ENCODE data around the gene ZNF668.
"Not testable (repeated sequence)": the region's sequence is repeated elsewhere in the genome, so short reads cannot be mapped to it uniquely, and the experiment has no call there.

Gene ZNF668

DNA sequence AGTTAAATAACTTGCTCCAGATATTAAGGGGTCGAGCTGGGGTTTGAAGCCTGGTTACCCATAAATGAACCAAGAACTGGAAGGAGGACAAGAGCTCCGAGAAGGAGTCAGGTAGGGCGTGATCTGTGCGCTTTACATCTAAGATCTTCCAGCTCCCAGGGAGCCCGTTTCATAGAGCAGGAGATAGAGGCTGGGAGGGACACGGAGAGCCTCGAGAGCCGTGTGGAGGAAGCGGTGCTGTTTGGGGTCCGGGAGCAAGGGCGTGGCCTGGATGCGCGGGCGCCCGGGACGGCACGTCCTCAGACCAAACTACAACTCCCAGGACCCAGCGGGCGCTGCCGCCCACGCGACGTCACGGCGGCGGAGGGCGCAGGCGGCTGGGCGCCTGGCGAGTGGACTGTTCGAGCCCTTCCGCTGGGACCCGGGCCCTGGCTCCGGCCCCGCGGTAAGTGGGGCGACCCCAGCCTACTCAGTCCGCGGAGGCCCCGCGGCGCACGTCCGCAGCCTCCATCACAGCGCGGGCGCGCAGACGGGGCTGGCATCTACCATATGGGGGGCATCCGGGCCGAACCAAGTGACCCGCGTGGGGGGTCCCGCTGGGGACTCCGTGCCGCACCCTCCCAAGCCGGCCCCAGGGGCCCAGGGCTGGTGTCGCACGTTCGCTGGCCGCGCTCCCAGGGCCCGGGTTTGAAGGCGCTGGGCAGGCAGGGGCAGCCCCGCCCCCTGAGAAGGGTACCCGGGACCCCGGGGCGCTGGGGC, 34.2 kb upstream of the ZNF668 start, which contains the start of gene BCKDK:
BCKDK (plus strand) TSS at position 352 of the 759 bp plus-strand sequence. CDS start 838 bp downstream, outside the sequence.
- DNase-seq (ENCODE audit: low read depth) = peak; percentile 67
- TF ChIP-seq, protein P1, sequence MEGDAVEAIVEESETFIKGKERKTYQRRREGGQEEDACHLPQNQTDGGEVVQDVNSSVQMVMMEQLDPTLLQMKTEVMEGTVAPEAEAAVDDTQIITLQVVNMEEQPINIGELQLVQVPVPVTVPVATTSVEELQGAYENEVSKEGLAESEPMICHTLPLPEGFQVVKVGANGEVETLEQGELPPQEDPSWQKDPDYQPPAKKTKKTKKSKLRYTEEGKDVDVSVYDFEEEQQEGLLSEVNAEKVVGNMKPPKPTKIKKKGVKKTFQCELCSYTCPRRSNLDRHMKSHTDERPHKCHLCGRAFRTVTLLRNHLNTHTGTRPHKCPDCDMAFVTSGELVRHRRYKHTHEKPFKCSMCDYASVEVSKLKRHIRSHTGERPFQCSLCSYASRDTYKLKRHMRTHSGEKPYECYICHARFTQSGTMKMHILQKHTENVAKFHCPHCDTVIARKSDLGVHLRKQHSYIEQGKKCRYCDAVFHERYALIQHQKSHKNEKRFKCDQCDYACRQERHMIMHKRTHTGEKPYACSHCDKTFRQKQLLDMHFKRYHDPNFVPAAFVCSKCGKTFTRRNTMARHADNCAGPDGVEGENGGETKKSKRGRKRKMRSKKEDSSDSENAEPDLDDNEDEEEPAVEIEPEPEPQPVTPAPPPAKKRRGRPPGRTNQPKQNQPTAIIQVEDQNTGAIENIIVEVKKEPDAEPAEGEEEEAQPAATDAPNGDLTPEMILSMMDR (IDR thresholded peaks at IDR 0.05; ENCODE audit: low read length, missing control alignments) = no peak
- H3K4me3 ChIP-seq (replicated peaks; ENCODE audit: low read depth, low read length) = peak within 1 kb of the TSS; percentile 83

DNA sequence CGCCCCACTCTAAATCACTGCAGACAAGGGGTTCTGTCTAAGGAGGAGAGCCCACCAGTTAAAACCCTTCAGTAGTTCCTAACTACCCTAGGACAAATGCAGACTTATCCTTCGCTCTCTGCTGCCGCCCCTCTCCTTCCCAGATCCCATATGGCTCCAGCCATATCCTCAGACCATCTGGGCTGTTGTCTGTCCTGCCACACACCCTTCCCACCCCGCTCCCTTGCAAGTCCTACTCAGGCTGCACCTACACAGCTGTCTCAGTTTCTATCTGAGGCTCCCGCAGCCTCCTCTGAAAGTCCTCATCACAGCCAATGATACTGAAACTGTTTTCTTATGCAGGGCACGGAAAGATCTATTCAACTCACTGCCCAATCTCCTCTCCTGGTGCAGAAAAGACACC, 33.4 kb upstream of the ZNF668 start:
- H3K4me3 ChIP-seq (replicated peaks; ENCODE audit: low read depth, low read length) = no peak overlapping the region
- TF ChIP-seq, protein P1 (IDR thresholded peaks at IDR 0.05; ENCODE audit: low read length, missing control alignments) = no peak
- no peak for DNase-seq (ENCODE audit: low read depth)

DNA sequence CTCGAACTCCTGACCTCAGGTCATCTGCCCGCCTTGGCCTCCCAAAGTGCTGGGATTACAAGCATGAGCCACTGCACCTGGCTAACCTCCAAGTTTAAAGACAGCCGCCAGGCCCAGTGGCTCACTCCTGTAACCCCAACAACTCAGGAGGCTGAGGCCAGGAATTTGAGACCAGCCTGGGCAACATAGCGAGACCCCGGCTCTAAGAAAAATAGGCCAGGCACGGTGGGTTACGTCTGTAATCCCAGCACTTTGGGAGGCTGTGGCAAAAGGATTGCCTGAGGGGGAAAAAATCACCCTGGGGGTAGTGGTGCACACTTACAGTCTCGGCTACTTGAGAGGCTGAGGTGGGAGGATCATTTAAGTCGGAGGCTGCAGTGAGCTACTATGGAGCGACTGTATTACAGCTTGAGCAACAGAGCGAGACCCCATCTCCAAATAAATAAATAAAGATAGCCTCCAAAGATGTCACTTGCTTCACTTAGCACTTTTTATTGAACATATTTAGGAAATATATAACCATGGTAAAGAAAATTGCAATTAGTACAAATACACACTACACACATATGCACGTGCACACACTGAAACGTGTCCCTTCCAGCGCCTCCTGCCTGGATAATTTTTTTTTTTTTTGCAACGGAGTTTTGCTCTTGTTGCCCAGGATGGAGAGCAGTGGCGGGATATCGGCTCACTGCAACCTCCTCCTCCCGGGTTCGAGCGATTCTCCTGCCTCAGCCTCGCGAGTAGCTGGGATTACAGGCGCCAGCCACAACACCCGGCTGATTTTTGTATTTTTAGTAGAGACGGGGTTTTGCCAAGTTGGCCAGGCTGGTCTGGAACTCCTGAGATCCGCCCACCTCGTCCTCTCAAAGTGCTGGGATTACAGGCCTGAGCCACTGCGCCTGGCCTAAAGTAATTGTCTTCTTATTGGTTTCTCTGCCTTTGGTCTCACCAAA, 32.7 kb upstream of the ZNF668 start:
- TF ChIP-seq, protein P1 (IDR thresholded peaks at IDR 0.05; ENCODE audit: low read length, missing control alignments) = no peak
- H3K4me3 ChIP-seq (replicated peaks; ENCODE audit: low read depth, low read length) = no peak overlapping the region
- no peak for DNase-seq (ENCODE audit: low read depth)

DNA sequence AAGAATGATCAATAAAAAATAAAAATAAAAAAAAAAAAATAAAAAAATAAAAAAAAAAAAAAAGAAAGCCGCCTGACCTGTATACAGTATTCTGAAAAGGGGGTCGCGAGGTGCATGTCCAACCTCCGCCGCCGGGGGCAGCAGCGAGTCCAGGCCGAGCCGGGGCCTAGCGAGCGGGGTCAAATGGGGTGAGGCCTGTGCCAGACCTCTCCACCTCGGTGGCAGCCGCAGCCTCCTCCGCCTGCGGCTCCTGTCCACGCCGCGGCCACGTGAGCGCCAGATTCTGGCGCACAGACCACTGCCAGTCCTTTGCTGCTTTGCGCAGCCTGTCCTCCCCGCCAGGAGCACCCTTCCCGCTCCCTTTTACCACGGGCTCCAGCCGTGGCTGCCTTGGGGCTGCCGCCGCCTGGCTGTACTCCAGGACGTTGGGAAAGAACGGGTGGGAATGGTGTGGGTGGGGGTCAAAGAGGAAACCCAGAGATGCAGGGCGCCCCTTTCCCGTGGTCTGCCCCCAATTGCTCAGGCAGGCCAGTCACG, 31.7 kb upstream of the ZNF668 start:
- DNase-seq (ENCODE audit: low read depth) = peak; percentile 59
- H3K4me3 ChIP-seq (replicated peaks; ENCODE audit: low read depth, low read length) = no peak overlapping the region
- TF ChIP-seq, protein P1 (IDR thresholded peaks at IDR 0.05; ENCODE audit: low read length, missing control alignments) = peak; percentile 64

DNA sequence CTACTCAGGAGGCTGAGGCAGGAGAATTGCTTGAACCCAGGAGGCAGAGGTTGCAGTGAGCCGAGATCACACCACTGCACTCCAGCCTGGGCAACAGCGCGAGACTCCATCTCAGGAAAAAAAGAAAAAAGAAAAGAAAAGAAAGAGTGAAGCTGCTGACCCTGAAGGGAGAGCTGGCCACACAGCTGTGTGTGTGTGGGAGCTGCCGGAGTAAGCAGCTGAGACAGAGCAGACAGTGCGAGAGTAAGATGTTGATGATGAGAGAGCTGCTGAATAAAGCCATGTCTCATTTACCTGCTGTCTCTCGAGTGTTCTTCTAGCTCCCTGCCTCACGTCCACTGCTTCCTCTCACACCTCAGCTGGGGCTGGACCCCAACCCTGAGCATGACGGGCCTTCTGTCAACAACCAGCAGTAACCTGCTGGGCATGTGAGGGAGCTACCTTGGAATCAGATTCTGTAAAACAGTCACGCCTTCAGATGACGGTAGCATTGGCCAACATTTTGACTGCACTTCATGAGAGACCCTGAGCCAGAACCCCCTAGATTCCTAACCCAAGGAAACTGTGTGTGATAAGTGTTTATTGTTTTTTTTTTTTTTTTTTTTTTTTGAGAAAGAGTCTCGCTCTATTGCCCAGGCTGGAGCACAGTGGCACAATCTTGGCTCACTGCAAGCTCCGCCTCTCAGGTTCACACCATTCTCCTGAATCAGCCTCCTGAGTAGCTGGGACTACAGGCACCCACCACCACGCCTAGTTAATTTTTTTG, 27.0 kb upstream of the ZNF668 start:
- not testable (repeated sequence) for H3K4me3 ChIP-seq (replicated peaks; ENCODE audit: low read depth, low read length)
- peak; percentile 24 for DNase-seq (ENCODE audit: low read depth)

- no peak overlapping the region for H3K4me3 ChIP-seq (replicated peaks; ENCODE audit: low read depth, low read length)
- TF ChIP-seq, protein P1 (IDR thresholded peaks at IDR 0.05; ENCODE audit: low read length, missing control alignments) = no peak
- DNase-seq (ENCODE audit: low read depth) = peak; percentile 30
Observed at GRCh38 chr16:31099860-31100638, 26.0 kb upstream of the ZNF668 start.
